ENCODE measurements around the gene MTPN. TPM values are rescaled to one million over a fixed set of nuclear protein-coding genes. Genes with fewer than 3 reads are reported as not detected.
A peak's percentile ranks its signal among the peaks of the same experiment; 100 is the strongest.

MTPN gene
- polyA plus RNA-seq (2013, experiment 1 of 2; ENCODE audit: insufficient read length) = 160 TPM
- 156 TPM for polyA plus RNA-seq (2013, experiment 2 of 2; ENCODE audit: insufficient read length)

GRCh38 chr7:135977007-135977741 lies at the start of gene MTPN:
TSS of gene MTPN (minus strand) at chr7:135977359. CDS start at chr7:135977100, 259 bp downstream.
- DNase-seq = peak; percentile 96

GRCh38 chr7:136026209-136026608 lies 49.0 kb upstream of the MTPN start:
- DNase-seq = no peak

- DNase-seq = no peak
These were observed 46.1 kb upstream of the MTPN start for GRCh38 chr7:136023134-136023869.

- no peak for DNase-seq
These were observed 43.4 kb upstream of the MTPN start for GRCh38 chr7:136020556-136020955.

GRCh38 chr7:136018104-136018503 lies 40.9 kb upstream of the MTPN start:
- peak; percentile 23 for DNase-seq

GRCh38 chr7:136016649-136017395 lies 39.7 kb upstream of the MTPN start:
- no peak for DNase-seq

- DNase-seq = no peak
These were observed 38.5 kb upstream of the MTPN start for GRCh38 chr7:136015638-136016037.

- no peak for DNase-seq
These were observed 37.5 kb upstream of the MTPN start for GRCh38 chr7:136014659-136015058.

GRCh38 chr7:136012238-136012637 lies 35.1 kb upstream of the MTPN start:
- no peak for DNase-seq

GRCh38 chr7:136009488-136010079 lies 32.4 kb upstream of the MTPN start:
- peak; percentile 43 for DNase-seq

GRCh38 chr7:136006208-136006607 lies 29.0 kb upstream of the MTPN start:
- DNase-seq = no peak

GRCh38 chr7:136004083-136004482 lies 26.9 kb upstream of the MTPN start:
- no peak for DNase-seq

- DNase-seq = no peak
These were observed 25.6 kb upstream of the MTPN start for GRCh38 chr7:136002802-136003201.

- DNase-seq = no peak
These were observed 23.2 kb upstream of the MTPN start for GRCh38 chr7:136000288-136000913.

- DNase-seq = peak; percentile 40
These were observed 20.9 kb upstream of the MTPN start for GRCh38 chr7:135998081-135998480.

GRCh38 chr7:135995748-135996147 lies 18.6 kb upstream of the MTPN start:
- peak; percentile 19 for DNase-seq

- peak; percentile 63 for DNase-seq
These were observed 17.5 kb upstream of the MTPN start for GRCh38 chr7:135994466-135995205.

- DNase-seq = no peak
These were observed 16.8 kb upstream of the MTPN start for GRCh38 chr7:135993950-135994349.

GRCh38 chr7:135991906-135992305 lies 14.7 kb upstream of the MTPN start:
- DNase-seq = no peak

GRCh38 chr7:135991322-135991721 lies 14.2 kb upstream of the MTPN start:
- no peak for DNase-seq

GRCh38 chr7:135990258-135990657 lies 13.1 kb upstream of the MTPN start:
- no peak for DNase-seq

All from fibroblast of skin of abdomen (primary cell).